ENCODE results near the gene RASA3. TPM values are rescaled to one million over a fixed set of nuclear protein-coding genes. Genes with fewer than 3 reads are reported as not detected.

RASA3 gene
- polyA plus RNA-seq, 1 donor from 2014 or later, result 52.8 TPM

DNA sequence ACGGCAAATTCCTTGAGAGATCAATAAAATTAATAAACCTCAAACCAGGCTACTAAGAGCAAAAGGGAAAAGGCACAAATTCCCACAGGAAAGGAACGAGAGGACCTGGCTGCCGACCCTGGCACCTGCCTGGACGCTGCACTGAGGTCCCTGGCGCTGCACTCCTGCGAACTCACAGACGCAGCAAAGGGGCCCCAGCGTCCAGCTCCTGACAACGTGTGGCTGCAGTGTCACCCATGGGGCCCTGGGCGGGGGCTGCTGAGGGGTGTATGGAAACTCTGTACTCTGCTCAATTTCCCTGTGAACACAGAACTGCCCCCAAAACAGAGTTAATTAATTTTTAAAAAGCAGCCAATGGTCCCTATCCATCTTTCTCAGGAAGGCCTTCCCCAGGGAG, 97.2 kb downstream of the RASA3 start:
- H3K4me3 Mint-ChIP-seq, result no peak overlapping the region
- peaks cover 0 to 16% (median 10%) of the 10 kb centered on the region in 3 donors for H3K4me1 Mint-ChIP-seq
- peak overlapping the region in 1 of 3 donors; percentile 78 for H3K27ac Mint-ChIP-seq
- H3K27me3 Mint-ChIP-seq, result no peaks in the 10 kb centered on the region
- no peaks in the 10 kb centered on the region for H3K9me3 Mint-ChIP-seq
- H3K36me3 Mint-ChIP-seq, result peaks cover 2% of the 10 kb centered on the region

DNA sequence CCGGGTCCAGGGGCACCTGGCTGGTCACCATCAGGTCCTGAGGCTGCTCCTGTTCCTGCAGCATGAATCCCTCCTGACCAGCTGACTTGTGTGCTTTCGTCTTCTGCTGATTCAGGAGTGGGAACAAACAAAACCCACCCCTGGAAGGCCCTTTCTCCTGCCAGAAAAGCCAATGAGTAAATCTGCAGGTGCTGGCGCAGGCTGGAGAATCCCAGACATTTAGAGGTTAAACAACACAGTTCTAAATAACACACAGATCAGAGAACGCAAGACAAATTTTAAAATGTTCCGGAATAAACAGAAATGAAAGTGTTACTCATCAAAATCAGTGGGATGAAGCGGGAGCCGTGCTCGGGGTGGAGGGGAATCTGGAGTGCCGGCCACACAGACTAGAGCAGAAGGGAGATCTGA, 97.9 kb downstream of the RASA3 start:
- peak overlapping the region in 1 of 3 donors; percentile 31 for H3K27ac Mint-ChIP-seq
- no peak overlapping the region for H3K4me3 Mint-ChIP-seq
- peaks cover 2% of the 10 kb centered on the region for H3K36me3 Mint-ChIP-seq
- no peaks in the 10 kb centered on the region for H3K27me3 Mint-ChIP-seq
- H3K4me1 Mint-ChIP-seq, result peaks cover 0 to 18% (median 12%) of the 10 kb centered on the region in 3 donors
- no peaks in the 10 kb centered on the region for H3K9me3 Mint-ChIP-seq

DNA sequence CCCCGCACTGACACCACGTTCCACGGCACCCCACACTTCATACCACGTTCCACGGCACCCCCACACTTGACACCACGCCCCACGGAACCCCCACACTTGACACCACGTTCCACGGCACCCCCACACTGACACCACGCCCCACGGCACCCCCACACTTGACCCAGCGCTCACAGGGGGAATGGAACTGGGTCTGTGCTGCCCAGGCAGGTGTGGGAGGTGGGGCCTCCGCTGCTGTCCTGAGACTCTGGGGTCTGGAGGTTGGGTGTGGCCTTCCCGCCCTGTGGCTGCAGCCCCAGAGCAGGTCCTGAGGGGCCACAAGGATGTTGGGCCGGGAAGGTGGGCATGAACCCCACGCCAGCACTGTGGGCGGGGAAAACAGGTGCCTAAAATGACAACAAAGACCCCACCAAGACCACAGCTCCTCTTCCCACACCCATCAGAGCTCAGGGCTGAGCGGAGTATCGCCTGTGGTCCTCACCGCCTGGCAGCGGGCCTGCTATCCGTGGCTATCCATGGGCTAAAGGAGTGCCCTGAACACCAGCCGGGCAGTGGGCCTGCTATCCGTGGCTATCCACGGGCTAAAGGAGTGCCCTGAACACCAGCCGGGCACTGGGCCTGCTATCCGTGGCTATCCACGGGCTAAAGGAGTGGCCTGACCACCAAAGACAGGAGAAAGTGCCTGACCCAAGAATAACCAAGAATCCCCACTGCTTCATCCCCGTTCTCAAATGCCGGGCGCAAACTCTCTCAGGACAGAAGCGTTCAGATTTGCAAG, 98.7 kb downstream of the RASA3 start:
- H3K27me3 Mint-ChIP-seq, result no peaks in the 10 kb centered on the region
- no peaks in the 10 kb centered on the region for H3K9me3 Mint-ChIP-seq
- peaks cover 0 to 18% (median 12%) of the 10 kb centered on the region in 3 donors for H3K4me1 Mint-ChIP-seq
- H3K4me3 Mint-ChIP-seq, result no peak overlapping the region
- H3K27ac Mint-ChIP-seq, result no peak overlapping the region
- peaks cover 2% of the 10 kb centered on the region for H3K36me3 Mint-ChIP-seq

DNA sequence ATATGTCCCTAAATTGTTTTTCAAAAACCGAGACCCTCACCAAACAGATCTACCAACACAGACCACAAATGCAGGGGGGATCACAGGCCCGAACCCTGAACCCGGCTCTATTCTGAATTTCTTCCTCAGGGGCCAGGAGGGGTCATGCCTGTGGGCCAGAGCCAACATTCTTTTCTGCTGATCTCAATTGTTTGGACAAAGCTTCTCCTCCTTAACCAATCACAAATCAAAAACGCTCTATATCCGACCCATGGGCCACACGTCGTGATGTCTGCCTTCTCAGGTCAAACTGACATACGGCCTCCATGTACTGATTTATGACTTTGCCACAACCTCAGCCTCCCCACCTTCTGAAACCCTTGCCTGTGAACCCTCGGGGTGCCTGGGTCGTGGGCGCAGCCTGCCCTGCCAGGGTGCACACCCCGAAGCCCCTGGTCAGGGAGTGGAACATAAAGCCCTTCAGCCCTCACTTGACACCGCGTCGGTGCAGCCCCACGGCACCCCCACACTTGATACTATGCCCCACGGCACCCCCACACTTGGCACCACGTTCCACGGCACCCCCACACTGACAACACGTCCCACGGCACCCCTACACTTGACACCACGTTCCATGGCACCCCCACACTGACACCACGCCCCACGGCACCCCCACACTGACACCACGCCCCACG, 100.2 kb downstream of the RASA3 start:
- Mint-ChIP-seq H3K27ac (peak overlapping the region in 2 of 3 donors; percentile 12 to 45), H3K4me3 (no peak overlapping the region), H3K4me1 (peaks cover 7 to 27% (median 16%) of the 10 kb centered on the region in 3 donors), H3K9me3 (no peaks in the 10 kb centered on the region), H3K27me3 (no peaks in the 10 kb centered on the region), H3K36me3 (no peaks in the 10 kb centered on the region)

DNA sequence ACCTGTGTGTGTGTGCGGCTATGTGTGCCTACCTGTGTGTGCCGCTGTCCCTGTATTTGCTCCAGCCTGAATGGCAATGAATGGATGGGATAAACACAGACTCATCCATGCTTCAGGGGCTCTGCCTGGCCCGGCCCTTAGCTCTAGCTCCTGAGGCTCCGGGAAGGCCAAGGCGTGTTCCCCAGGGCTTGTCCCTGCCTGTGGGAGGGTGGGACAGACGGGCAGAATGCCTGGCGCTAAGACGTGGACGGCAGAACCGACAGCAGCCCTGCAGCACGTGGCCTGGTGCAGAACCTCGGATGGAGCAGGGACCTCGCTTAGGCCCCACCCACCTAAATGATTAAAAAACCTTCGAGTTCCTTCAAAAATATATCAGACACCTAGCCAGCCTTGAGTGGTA, 100.8 kb downstream of the RASA3 start:
- Mint-ChIP-seq H3K27ac (no peak overlapping the region), H3K4me3 (no peak overlapping the region), H3K36me3 (no peaks in the 10 kb centered on the region), H3K9me3 (no peaks in the 10 kb centered on the region), H3K4me1 (peaks cover 9 to 26% (median 18%) of the 10 kb centered on the region in 3 donors), H3K27me3 (peaks cover 3% of the 10 kb centered on the region)

DNA sequence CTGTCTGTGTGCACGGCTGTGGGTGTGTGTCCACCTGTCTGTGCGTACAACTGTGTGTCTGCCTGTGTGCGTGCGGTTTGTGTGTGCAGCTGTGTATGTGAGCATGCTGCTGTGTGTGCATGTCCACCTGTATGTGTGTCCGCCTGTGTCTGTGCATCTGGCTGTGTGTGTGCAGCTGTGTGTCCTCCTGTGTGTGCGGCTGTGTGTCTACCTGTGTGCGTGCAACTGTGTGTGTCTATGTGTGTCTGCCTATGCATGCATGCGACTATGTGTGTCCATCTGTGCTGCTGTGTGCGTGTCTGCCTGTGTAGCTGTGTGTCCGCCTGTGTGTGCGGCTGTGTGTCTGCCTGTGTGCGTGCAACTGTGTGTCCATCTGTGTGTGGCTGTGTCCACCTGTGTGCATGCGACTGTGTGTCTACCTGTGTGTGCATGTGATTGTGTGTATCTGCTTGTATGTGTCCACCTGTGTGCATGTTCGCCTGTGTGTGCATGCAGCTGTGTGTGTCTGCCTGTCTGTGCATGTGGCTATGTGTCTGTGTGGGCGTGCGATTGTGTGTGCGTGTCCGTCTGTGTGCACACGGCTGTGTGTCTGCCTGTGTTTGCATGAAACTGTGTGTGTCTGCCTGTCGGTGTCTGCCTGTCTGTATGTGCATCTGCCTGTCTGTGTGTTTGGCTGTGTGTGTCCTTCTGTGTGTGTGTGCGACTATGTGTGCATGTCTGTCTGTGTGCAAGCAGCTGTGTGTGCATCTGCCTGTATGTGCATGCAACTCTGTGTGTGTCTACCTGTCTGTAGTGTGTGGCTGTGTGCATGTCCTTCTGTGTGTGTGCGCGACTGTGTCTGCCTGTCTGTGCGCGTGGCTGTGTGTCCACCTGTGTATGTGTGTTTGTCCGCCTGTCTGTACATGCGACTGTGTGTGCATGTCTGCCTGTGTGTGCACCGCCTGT, 101.5 kb downstream of the RASA3 start:
- H3K36me3 Mint-ChIP-seq, result no peaks in the 10 kb centered on the region
- peak overlapping the region in 2 of 4 donors; percentile 1 to 60 for H3K4me3 Mint-ChIP-seq
- peaks cover 3% of the 10 kb centered on the region for H3K27me3 Mint-ChIP-seq

DNA sequence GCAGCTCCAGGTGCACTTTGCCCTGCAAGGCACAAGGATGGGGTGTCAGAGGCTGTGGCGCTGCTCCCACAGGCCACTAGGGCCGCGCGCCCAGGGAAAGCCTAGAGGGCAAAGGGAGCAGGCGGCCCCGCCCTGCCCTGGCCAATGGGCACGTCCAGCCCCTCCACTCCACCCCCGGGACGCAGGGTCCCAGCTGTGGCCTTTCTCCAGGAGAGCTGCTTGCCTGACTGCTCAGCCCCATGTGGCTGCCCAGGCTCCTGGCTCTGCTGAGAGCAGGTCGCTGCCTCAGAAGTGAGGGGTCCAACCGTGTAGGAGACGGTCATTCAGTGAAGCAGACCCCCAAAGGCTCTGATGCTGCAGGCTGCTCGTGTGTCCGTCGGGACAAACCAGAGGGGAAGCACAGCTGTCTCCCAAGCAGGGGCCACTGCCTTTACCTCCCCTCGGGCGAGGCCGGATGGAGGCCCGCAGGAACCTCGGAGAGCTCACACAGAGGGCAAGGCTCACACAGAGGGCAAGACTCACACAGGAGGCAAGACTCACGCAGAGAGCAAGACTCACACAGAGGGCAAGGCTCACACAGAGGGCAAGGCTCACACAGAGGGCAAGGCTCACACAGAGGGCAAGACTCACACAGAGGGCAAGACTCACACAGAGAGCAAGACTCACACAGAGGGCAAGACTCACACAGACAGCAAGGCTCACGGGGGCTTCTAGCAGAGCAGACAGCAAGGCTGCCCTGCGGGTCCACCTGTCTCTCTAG, 102.4 kb downstream of the RASA3 start:
- Mint-ChIP-seq H3K27ac (peak overlapping the region; percentile 71 to 89 (median 82)), H3K9me3 (no peaks in the 10 kb centered on the region), H3K27me3 (peaks cover 3% of the 10 kb centered on the region), H3K4me3 (peak overlapping the region in 1 of 4 donors; percentile 71), H3K36me3 (no peaks in the 10 kb centered on the region), H3K4me1 (peaks cover 17 to 41% (median 33%) of the 10 kb centered on the region in 3 donors)

More for the DNA sequence above, 101.5 kb downstream of the RASA3 start:
- no peaks in the 10 kb centered on the region for H3K9me3 Mint-ChIP-seq
- H3K4me1 Mint-ChIP-seq, result peaks cover 10 to 33% (median 25%) of the 10 kb centered on the region in 3 donors
- H3K27ac Mint-ChIP-seq, result peak overlapping the region in 1 of 3 donors; percentile 9

DNA sequence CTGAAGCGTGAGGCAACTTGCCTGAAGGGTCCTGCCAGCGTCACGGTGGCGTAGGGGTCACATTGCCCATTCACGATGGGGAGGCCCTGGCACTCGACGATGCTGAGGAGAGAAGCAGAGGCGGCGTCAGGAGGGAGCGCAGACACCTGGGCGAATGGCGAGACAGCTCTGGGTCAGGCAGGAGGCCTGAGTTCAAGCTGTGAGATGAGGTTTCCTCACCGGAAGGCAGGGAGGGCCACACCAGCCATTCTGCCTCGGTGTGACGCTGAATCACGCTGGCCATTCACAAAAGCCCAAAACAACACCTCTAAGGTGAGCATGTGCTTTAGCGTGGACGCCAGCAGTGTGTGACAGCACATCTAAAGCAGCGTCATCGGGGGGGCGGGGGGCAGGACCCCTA, 104.6 kb downstream of the RASA3 start:
- peaks cover 27 to 48% (median 35%) of the 10 kb centered on the region in 3 donors for H3K4me1 Mint-ChIP-seq
- H3K27ac Mint-ChIP-seq, result peak overlapping the region; percentile 80 to 97 (median 86)
- no peaks in the 10 kb centered on the region for H3K9me3 Mint-ChIP-seq
- peak overlapping the region; percentile 54 to 88 (median 78) for H3K4me3 Mint-ChIP-seq
- no peaks in the 10 kb centered on the region for H3K36me3 Mint-ChIP-seq
- peaks cover 3% of the 10 kb centered on the region for H3K27me3 Mint-ChIP-seq

DNA sequence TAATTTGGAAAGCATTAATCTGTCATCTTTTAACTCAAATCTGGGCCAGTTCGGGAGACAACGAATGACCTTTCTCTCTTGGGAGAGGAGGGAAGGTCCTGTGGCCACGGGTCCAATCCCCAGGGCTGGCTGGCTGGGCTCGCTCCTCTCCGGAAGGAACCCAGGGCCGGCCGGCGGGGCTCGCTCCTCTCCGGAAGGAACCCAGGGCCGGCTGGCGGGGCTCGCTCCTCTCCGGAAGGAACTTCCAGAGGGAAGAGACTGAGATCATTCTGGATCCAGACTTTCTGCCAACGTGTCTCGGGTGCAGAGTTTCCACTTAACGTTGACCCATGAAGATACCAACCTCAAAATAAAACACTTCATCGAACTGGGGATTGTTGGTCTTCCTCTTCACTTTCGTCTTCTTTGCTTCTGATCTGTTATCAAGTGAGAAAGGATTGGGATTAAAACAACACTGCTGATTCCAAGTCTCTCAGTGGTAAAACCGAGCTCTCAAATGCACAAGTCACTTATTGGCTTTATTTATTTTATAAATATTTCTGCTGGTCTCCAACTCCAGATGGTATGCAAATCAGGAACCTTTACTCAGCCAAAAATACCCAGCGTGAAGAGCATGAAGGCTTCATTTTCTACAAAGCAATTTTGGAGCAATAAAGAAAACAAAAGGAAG, 105.2 kb downstream of the RASA3 start:
- peaks cover 3% of the 10 kb centered on the region for H3K27me3 Mint-ChIP-seq
- no peaks in the 10 kb centered on the region for H3K36me3 Mint-ChIP-seq
- peak overlapping the region; percentile 80 to 97 (median 86) for H3K27ac Mint-ChIP-seq
- peak overlapping the region; percentile 54 to 88 (median 78) for H3K4me3 Mint-ChIP-seq
- peaks cover 27 to 50% (median 37%) of the 10 kb centered on the region in 3 donors for H3K4me1 Mint-ChIP-seq
- H3K9me3 Mint-ChIP-seq, result no peaks in the 10 kb centered on the region

DNA sequence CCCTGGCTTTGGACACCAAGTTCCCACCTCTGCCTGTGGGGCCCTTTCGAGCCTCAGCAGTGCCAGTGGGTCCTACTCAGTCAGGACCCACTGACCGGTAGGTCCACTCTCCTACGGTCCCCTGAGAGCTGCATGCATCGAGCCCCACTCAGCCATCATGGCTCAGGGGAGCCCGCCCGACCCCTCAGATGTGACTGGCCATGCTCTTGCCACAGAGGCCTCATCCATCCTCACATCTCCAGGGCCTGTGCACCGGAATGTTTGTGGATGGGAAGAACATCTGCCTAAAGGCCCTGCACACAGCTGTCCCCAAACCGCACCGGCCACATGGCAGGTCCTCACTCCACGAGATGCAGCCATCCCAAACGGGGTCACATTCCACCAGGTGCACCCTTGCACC, 105.9 kb downstream of the RASA3 start:
- Mint-ChIP-seq H3K9me3 (no peaks in the 10 kb centered on the region), H3K36me3 (no peaks in the 10 kb centered on the region), H3K4me3 (peak overlapping the region; percentile 29 to 88 (median 76)), H3K27me3 (peaks cover 3% of the 10 kb centered on the region), H3K4me1 (peaks cover 30 to 54% (median 39%) of the 10 kb centered on the region in 3 donors), H3K27ac (peak overlapping the region in 2 of 3 donors; percentile 80 to 85)

DNA sequence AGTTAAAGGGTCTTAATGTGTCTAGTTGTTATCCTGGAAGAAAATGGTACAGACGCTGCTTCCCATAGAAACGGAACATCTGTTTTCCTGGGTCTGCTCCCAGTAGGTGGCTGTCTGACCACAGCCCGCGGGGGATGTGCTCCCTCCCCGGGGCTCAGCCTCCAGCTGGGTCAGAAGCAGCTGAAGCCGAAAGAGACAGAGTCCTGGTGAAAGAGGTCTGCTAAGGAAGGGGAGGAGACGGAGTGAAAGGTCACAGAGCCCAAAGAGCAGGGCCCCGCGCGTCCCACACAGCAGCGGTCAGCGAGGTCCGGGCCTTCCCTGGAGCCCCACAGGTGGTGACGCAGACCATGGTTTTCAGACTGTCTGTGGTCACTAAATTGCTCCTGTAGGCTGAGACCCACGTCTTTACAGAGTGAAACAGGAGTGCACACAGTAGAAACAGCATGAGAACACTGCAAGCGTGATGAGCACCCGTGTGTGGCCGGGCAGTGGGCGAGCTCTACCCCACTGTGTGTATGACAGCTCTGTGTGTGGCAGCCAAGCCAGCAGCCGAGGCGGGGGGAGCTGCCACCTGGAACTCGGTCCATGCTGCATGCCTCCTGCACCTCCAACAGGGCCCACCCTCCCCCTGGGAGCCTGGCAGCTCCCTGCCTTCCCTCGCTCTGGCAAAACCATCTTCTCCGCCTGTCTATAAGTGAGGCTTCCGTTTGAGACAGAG, 106.5 kb downstream of the RASA3 start:
- Mint-ChIP-seq H3K27me3 (peaks cover 3% of the 10 kb centered on the region), H3K4me1 (peaks cover 36 to 53% (median 43%) of the 10 kb centered on the region in 3 donors), H3K4me3 (peak overlapping the region; percentile 66 to 89 (median 79)), H3K9me3 (no peaks in the 10 kb centered on the region), H3K27ac (peak overlapping the region; percentile 80 to 94 (median 85)), H3K36me3 (no peaks in the 10 kb centered on the region)

DNA sequence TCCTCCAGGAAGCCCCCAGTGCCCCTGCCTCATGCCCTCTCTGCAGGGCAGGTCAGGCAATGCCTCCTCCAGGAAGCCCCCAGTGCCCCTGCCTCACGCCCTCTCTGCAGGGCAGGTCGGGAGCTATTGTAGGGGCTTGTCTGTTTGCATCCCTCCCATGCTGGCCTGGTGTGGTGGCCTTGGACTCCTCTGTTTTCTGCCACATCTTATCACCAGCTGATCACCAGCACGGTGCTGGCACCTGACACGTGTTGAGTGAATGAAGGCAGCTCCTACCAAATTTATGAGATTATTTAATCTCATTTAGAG, 107.1 kb downstream of the RASA3 start:
- Mint-ChIP-seq H3K4me3 (peak overlapping the region in 3 of 4 donors; percentile 73 to 89 (median 85)), H3K27ac (peak overlapping the region; percentile 21 to 94 (median 63)), H3K9me3 (no peaks in the 10 kb centered on the region), H3K36me3 (no peaks in the 10 kb centered on the region), H3K4me1 (peaks cover 37 to 48% (median 41%) of the 10 kb centered on the region in 3 donors), H3K27me3 (peaks cover 3% of the 10 kb centered on the region)
